NOMO-1 (cell line): Measurements from ENCODE around the gene SETBP1.
A peak's percentile ranks its signal among the peaks of the same experiment; 100 is the strongest.

Experiments used
- DNase-seq, 2 experiments: peaks; one replicate each; lab custom pipeline; 2025; ENCODE audit not compliant: unreplicated experiment in 2 of 2; lab: John Stamatoyannopoulos, UW

The SETBP1 gene

GRCh38 chr18:44730803-44731529 is 50.3 kb downstream of the SETBP1 start:
- no peak for DNase-seq

DNA sequence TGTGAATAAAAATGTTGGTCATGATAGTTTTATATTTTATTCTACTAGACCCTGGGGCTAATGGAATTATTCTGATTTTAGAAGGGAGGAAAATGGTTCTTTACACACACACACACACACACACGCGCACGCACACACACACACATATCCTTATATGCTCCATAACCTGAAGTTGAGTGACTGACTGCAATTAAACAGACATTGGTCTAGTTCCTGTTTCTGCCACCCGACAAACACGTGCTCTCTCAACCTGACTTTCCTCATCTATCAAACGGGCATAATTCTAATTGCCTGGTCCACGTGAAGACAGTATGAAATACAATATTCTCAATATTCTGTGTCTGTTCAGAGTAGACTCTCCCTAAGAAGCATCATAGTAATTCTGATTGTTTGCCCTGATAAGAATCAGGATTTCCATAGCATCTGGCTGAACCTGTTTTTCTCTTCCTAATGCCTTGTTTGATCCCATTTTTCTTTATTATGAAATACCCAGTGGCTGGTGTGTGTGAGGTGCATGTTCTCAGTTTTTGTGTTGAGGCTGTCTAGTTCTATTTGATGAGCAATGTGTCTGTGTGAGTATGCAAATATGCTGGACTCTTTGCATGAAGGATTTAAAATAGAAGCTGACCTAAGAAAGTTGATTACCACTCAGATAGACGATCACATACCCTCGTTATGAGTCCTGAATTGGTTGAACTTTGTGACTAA is 51.0 kb downstream of the SETBP1 start:
- DNase-seq = peak; percentile 27 to 63

DNA sequence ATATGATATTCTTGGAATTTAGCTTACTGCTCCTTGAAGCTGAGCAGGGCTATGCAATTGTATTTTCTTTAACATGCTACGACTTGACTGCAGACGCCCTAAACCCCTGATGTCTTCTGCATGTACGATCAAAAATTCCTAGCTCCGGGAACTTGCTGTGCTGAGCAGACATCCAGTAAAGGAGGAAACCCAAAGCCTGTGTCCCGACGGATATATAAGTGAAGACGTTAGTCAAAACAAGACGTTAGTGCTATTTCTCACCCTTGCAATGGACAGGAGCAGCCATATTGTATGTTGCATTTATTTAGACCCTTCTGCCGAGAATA is 51.5 kb downstream of the SETBP1 start:
- DNase-seq = no peak

DNA sequence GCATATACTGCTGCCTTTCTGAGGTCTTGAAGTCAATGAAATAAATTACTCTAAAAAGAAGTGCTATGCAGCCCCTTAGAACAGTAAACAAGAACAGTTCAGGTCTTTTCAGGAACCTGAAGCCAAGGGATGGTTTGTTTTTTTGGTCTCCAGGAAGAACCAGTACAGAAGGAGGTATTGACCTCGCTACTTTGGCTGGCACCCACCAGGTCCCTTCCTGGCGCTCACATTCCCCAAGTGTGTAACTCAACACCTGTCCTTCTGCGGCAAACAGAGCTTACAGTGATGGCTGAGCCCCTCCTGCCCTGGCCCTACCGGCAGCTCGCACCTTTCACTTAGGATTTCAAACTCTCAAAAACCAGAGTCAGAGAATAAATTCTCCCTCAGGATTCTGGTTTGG is 51.9 kb downstream of the SETBP1 start:
- no peak for DNase-seq

- peak; percentile 79 to 93 for DNase-seq
Observed at GRCh38 chr18:44733069-44733753, 52.5 kb downstream of the SETBP1 start.

- no peak for DNase-seq
Observed at GRCh38 chr18:44733754-44734465, 53.2 kb downstream of the SETBP1 start.

DNA sequence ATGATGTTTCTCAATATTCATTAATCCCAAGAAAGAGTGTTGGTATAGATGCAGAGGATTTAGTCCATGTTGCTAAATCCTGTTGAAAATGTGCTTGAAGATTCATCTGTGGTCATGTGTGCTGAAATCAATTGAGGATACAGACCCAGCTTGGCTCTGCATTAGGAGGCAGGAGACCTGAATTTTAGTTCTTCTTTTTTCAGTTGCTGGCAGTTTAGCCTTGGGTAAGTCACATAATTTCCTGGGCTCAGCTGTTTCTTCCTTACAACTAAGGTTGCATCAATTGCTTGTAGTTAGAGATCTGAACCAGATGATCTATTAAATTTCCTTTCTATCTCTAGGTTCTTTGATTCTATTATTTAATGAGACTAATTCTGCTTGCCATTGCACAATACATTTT is 54.4 kb downstream of the SETBP1 start:
- peak; percentile 64 to 79 for DNase-seq

- no peak for DNase-seq
Observed at GRCh38 chr18:44736664-44737380, 56.1 kb downstream of the SETBP1 start.

- DNase-seq = no peak
Observed at GRCh38 chr18:44737623-44738022, 56.9 kb downstream of the SETBP1 start.

- DNase-seq = no peak
Observed at GRCh38 chr18:44740000-44740399, 59.3 kb downstream of the SETBP1 start.

GRCh38 chr18:44741085-44741484 is 60.4 kb downstream of the SETBP1 start:
- no peak for DNase-seq

DNA sequence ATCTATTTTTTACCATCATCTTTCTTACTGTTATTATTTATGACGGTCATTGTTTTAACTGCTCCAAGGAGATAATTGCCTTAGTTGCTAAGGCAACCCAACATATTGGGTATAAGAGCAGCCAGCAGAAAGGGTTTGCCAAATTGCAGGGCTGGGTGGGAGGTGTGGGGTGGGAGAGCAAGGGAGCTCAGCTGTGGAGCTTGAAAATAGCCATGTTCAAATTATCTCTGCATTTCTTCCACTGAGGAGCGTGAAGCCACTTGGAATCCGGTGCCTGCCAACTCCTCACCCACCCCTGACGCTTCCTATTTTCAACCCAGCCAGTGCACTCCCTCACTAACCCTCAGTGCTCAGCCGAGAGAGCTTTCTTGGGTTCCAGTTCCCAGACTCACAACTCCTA is 60.8 kb downstream of the SETBP1 start:
- DNase-seq = no peak

- DNase-seq = no peak
Observed at GRCh38 chr18:44742126-44742525, 61.4 kb downstream of the SETBP1 start.

DNA sequence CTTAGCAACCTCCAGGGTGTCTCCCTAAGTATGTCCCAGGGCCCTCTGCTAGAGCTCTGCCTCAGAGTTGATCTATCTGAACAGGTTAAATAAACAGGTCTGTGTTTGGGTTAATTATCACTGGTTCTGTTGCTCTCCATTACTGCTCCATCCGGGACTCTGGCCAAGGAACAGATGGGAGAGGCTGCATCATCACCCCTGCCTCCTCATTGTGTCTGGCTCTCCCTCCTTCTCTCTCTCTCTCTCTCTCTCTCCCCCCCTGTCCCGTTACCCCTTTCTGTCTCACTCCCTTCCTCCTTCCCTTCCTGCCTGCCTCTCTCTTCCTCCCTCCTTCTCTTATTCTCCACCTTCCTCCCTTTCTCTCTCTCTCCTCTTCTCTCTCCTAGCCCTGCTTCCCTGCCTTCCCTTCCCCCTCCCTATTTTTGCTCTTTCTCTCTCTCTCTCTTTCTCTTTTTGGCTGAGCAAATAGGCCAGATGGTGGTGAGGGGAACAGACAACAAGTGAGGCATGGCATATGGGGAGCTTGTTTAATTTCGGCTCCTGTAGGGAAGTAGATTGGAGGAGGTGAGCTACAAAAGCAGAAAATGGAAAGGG is 62.1 kb downstream of the SETBP1 start:
- DNase-seq = no peak

GRCh38 chr18:44743631-44744030 is 62.9 kb downstream of the SETBP1 start:
- no peak for DNase-seq

DNA sequence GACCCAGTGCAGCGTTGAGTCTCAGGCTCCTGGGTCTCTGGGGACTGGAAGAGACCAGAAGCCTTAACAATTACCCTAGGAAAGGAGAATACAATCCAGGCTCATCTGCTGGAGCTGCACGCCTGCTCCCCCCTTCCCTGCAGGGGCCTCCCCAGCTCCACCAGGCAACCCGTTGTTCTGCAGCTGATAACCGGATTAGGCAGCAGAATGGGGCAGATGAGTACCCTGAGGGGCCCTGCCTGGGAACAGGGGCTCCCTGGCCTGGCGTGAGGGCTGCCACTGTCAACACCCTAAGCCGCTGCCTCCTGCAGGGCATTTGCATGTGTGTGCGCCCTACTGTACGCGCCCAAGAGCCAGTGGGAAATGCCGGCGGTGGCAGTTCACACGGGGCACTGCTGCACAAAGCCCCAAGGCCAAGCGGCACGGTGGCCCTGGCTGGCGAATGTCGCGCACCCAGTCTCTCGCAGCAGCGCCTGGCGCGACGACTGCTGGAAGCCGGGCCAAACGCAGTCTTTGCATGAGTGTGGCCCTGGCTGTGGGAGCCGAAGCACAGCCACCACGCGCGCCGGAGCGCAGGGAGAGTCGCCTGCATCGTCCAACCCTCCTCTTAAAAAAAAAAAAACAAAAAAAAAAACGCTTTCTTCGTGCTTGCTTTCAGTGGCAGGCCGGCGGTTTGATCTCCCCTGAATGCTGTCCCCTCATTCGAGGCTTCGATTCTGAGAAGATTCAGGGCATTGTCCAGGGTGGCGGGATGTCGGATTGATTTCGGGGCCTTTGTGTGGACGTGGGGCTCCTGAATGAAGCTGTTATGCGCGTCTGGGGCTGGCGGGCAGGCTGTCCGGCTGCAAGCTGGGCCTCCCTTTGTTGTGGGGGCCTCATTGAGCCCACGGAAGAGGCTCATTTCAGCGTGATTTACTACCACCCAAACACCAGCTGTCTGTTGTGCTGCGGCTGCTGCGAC is 63.8 kb downstream of the SETBP1 start:
- no peak for DNase-seq

- DNase-seq = no peak
Observed at GRCh38 chr18:44747157-44747556, 66.5 kb downstream of the SETBP1 start.

GRCh38 chr18:44748582-44748981 is 67.9 kb downstream of the SETBP1 start:
- no peak for DNase-seq

- no peak for DNase-seq
Observed at GRCh38 chr18:44750774-44751173, 70.1 kb downstream of the SETBP1 start.
